ENCODE measurements around the gene PIGR.

The PIGR gene

GRCh38 chr1:206974140-206974539 lies 27.9 kb upstream of the PIGR start:
- H3K4me1 ChIP-seq (ENCODE audit: control insufficient read depth, insufficient read depth, low read length): no peaks in the 10 kb centered on the region
- no peaks in the 10 kb centered on the region for H3K9me3 ChIP-seq (ENCODE audit: control insufficient read depth, insufficient read depth, low read length)
- H3K36me3 ChIP-seq (ENCODE audit: control insufficient read depth, insufficient read depth, low read length): no peaks in the 10 kb centered on the region
- no peak for DNase-seq (ENCODE audit: low read depth, low spot score)
- no peak overlapping the region for H3K4me3 ChIP-seq (ENCODE audit: low read length)
- no peak overlapping the region for H3K27ac ChIP-seq (ENCODE audit: low read length)
- no peaks in the 10 kb centered on the region for H3K27me3 ChIP-seq (ENCODE audit: control insufficient read depth, insufficient read depth, low read length)
- WGBS (ENCODE audit: insufficient coverage, insufficient read length): no CpG with 5 or more reads among the region's 3 CpGs

- H3K4me1 ChIP-seq (ENCODE audit: control insufficient read depth, insufficient read depth, low read length): no peaks in the 10 kb centered on the region
- no peaks in the 10 kb centered on the region for H3K36me3 ChIP-seq (ENCODE audit: control insufficient read depth, insufficient read depth, low read length)
- H3K4me3 ChIP-seq (ENCODE audit: low read length): no peak overlapping the region
- no peak overlapping the region for H3K27ac ChIP-seq (ENCODE audit: low read length)
- H3K27me3 ChIP-seq (ENCODE audit: control insufficient read depth, insufficient read depth, low read length): no peaks in the 10 kb centered on the region
- DNase-seq (ENCODE audit: low read depth, low spot score): no peak
- H3K9me3 ChIP-seq (ENCODE audit: control insufficient read depth, insufficient read depth, low read length): no peaks in the 10 kb centered on the region
- WGBS (ENCODE audit: insufficient coverage, insufficient read length): no CpG with 5 or more reads among the region's 2 CpGs
Measured at GRCh38 chr1:206972728-206973127, 26.5 kb upstream of the PIGR start.

- WGBS (ENCODE audit: insufficient coverage, insufficient read length): no CpG with 5 or more reads among the region's 2 CpGs
Measured at GRCh38 chr1:206971029-206971655, 24.9 kb upstream of the PIGR start.

GRCh38 chr1:206970446-206970845 lies 24.2 kb upstream of the PIGR start, which contains the start of gene FCAMR:
Gene FCAMR, minus strand, starts transcription at chr1:206970460. Its CDS starts 335 bp downstream, at chr1:206970125.
- Histone ChIP-seq H3K27ac (ENCODE audit: low read length) (no peak within 1 kb of the TSS), H3K4me1 (ENCODE audit: control insufficient read depth, insufficient read depth, low read length) (no peaks in the 10 kb centered on the region)
- no CpG with 5 or more reads among the region's 2 CpGs for WGBS (ENCODE audit: insufficient coverage, insufficient read length)

More at GRCh38 chr1:206971029-206971655, 24.9 kb upstream of the PIGR start:
- H3K4me1 ChIP-seq (ENCODE audit: control insufficient read depth, insufficient read depth, low read length): no peaks in the 10 kb centered on the region
- DNase-seq (ENCODE audit: low read depth, low spot score): no peak
- H3K9me3 ChIP-seq (ENCODE audit: control insufficient read depth, insufficient read depth, low read length): no peaks in the 10 kb centered on the region
- H3K4me3 ChIP-seq (ENCODE audit: low read length): no peak overlapping the region
- H3K27ac ChIP-seq (ENCODE audit: low read length): no peak overlapping the region
- no peaks in the 10 kb centered on the region for H3K27me3 ChIP-seq (ENCODE audit: control insufficient read depth, insufficient read depth, low read length)
- no peaks in the 10 kb centered on the region for H3K36me3 ChIP-seq (ENCODE audit: control insufficient read depth, insufficient read depth, low read length)

GRCh38 chr1:206969090-206969489 lies 22.8 kb upstream of the PIGR start:
- Histone ChIP-seq H3K9me3 (ENCODE audit: control insufficient read depth, insufficient read depth, low read length) (no peaks in the 10 kb centered on the region), H3K4me1 (ENCODE audit: control insufficient read depth, insufficient read depth, low read length) (no peaks in the 10 kb centered on the region), H3K27me3 (ENCODE audit: control insufficient read depth, insufficient read depth, low read length) (no peaks in the 10 kb centered on the region), H3K27ac (ENCODE audit: low read length) (no peak overlapping the region), H3K36me3 (ENCODE audit: control insufficient read depth, insufficient read depth, low read length) (no peaks in the 10 kb centered on the region), H3K4me3 (ENCODE audit: low read length) (no peak overlapping the region)
- no CpG with 5 or more reads among the region's 5 CpGs for WGBS (ENCODE audit: insufficient coverage, insufficient read length)
- no peak for DNase-seq (ENCODE audit: low read depth, low spot score)

More at GRCh38 chr1:206970446-206970845, 24.2 kb upstream of the PIGR start, which contains the start of gene FCAMR:
- Histone ChIP-seq H3K27me3 (ENCODE audit: control insufficient read depth, insufficient read depth, low read length) (no peaks in the 10 kb centered on the region), H3K36me3 (ENCODE audit: control insufficient read depth, insufficient read depth, low read length) (no peaks in the 10 kb centered on the region), H3K9me3 (ENCODE audit: control insufficient read depth, insufficient read depth, low read length) (no peaks in the 10 kb centered on the region), H3K4me3 (ENCODE audit: low read length) (no peak within 1 kb of the TSS)
- DNase-seq (ENCODE audit: low read depth, low spot score): no peak

- H3K27me3 ChIP-seq (ENCODE audit: control insufficient read depth, insufficient read depth, low read length): no peaks in the 10 kb centered on the region
- no peak for DNase-seq (ENCODE audit: low read depth, low spot score)
- no peak overlapping the region for H3K4me3 ChIP-seq (ENCODE audit: low read length)
- no peaks in the 10 kb centered on the region for H3K4me1 ChIP-seq (ENCODE audit: control insufficient read depth, insufficient read depth, low read length)
- H3K27ac ChIP-seq (ENCODE audit: low read length): no peak overlapping the region
- H3K36me3 ChIP-seq (ENCODE audit: control insufficient read depth, insufficient read depth, low read length): no peaks in the 10 kb centered on the region
- no CpG with 5 or more reads among the region's 8 CpGs for WGBS (ENCODE audit: insufficient coverage, insufficient read length)
- no peaks in the 10 kb centered on the region for H3K9me3 ChIP-seq (ENCODE audit: control insufficient read depth, insufficient read depth, low read length)
Measured at GRCh38 chr1:206967096-206967849, 21.0 kb upstream of the PIGR start.

- H3K27ac ChIP-seq (ENCODE audit: low read length): no peak overlapping the region
- WGBS (ENCODE audit: insufficient coverage, insufficient read length): no CpG with 5 or more reads among the region's 2 CpGs
- H3K9me3 ChIP-seq (ENCODE audit: control insufficient read depth, insufficient read depth, low read length): no peaks in the 10 kb centered on the region
- H3K36me3 ChIP-seq (ENCODE audit: control insufficient read depth, insufficient read depth, low read length): no peaks in the 10 kb centered on the region
- no peak overlapping the region for H3K4me3 ChIP-seq (ENCODE audit: low read length)
- no peaks in the 10 kb centered on the region for H3K4me1 ChIP-seq (ENCODE audit: control insufficient read depth, insufficient read depth, low read length)
- DNase-seq (ENCODE audit: low read depth, low spot score): no peak
- H3K27me3 ChIP-seq (ENCODE audit: control insufficient read depth, insufficient read depth, low read length): no peaks in the 10 kb centered on the region
Measured at GRCh38 chr1:206965781-206966180, 19.5 kb upstream of the PIGR start.

GRCh38 chr1:206963740-206964139 lies 17.5 kb upstream of the PIGR start:
- no CpG with 5 or more reads among the region's 1 CpG for WGBS (ENCODE audit: insufficient coverage, insufficient read length)
- H3K36me3 ChIP-seq (ENCODE audit: control insufficient read depth, insufficient read depth, low read length): no peaks in the 10 kb centered on the region
- DNase-seq (ENCODE audit: low read depth, low spot score): no peak
- H3K27ac ChIP-seq (ENCODE audit: low read length): no peak overlapping the region
- no peaks in the 10 kb centered on the region for H3K27me3 ChIP-seq (ENCODE audit: control insufficient read depth, insufficient read depth, low read length)
- H3K9me3 ChIP-seq (ENCODE audit: control insufficient read depth, insufficient read depth, low read length): no peaks in the 10 kb centered on the region
- H3K4me1 ChIP-seq (ENCODE audit: control insufficient read depth, insufficient read depth, low read length): no peaks in the 10 kb centered on the region
- no peak overlapping the region for H3K4me3 ChIP-seq (ENCODE audit: low read length)

- Histone ChIP-seq H3K36me3 (ENCODE audit: control insufficient read depth, insufficient read depth, low read length) (no peaks in the 10 kb centered on the region), H3K27ac (ENCODE audit: low read length) (no peak overlapping the region), H3K4me3 (ENCODE audit: low read length) (no peak overlapping the region), H3K27me3 (ENCODE audit: control insufficient read depth, insufficient read depth, low read length) (no peaks in the 10 kb centered on the region), H3K4me1 (ENCODE audit: control insufficient read depth, insufficient read depth, low read length) (no peaks in the 10 kb centered on the region), H3K9me3 (ENCODE audit: control insufficient read depth, insufficient read depth, low read length) (no peaks in the 10 kb centered on the region)
- no CpG with 5 or more reads among the region's 5 CpGs for WGBS (ENCODE audit: insufficient coverage, insufficient read length)
- no peak for DNase-seq (ENCODE audit: low read depth, low spot score)
Measured at GRCh38 chr1:206963119-206963712, 16.9 kb upstream of the PIGR start.

GRCh38 chr1:206962272-206962671 lies 16.0 kb upstream of the PIGR start:
- WGBS (ENCODE audit: insufficient coverage, insufficient read length): no CpG with 5 or more reads among the region's 7 CpGs

More at GRCh38 chr1:206962272-206962671, 16.0 kb upstream of the PIGR start:
- Histone ChIP-seq H3K4me1 (ENCODE audit: control insufficient read depth, insufficient read depth, low read length) (no peaks in the 10 kb centered on the region), H3K9me3 (ENCODE audit: control insufficient read depth, insufficient read depth, low read length) (no peaks in the 10 kb centered on the region), H3K36me3 (ENCODE audit: control insufficient read depth, insufficient read depth, low read length) (no peaks in the 10 kb centered on the region), H3K4me3 (ENCODE audit: low read length) (no peak overlapping the region), H3K27me3 (ENCODE audit: control insufficient read depth, insufficient read depth, low read length) (no peaks in the 10 kb centered on the region), H3K27ac (ENCODE audit: low read length) (no peak overlapping the region)
- DNase-seq (ENCODE audit: low read depth, low spot score): no peak

All from iPS DF 6.9 (cell line).